Measurements from ENCODE around the gene TNNT2. TPM values are rescaled to one million over a fixed set of nuclear protein-coding genes. Genes with fewer than 3 reads are reported as not detected.

Gene TNNT2
- total and polyA plus RNA-seq, 7 donors = 0.52 to 26.6 (median 5.7) TPM

DNA sequence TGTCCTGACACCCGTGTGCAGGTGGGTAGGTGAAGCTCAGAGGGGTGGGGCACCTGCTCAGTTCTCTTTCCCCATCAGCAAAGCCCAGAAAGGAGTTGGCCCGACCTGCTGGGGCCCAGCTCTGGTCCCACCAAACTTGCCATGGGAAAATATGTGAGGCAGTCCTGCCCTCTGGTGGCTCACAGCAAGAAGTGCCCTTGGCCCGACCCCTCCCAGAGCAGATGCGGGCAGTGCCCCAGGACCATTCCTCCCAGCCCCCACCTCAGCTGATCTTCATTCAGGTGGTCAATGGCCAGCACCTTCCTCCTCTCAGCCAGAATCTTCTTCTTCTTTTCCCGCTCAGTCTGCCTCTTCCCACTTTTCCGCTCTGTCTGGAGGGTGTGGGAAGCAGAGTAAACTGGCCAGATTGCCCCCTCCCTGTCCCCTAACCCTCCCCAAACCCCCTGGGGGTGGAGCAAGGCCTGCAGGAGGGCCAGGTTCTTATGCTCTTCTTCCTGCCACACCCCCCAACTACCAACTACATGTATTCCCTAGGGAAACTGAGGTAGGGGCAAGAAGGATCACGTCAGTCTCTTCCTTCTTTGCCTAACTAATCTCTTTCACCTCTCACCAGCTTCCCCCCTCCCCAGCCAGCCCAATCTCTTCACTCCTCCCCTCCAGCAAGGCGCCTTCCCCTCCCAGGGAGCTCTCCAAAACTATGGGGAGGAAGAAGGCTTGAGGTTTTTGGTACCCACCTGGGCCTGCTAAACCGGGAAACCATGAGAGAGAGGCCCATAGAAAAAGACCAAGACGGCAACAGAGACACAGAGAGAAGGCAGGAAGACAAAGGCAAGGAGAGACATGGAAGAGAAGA, 15.6 kb downstream of the TNNT2 start:
- H3K9me3 ChIP-seq = no peaks in the 10 kb centered on the region
- H3K36me3 ChIP-seq (ENCODE audit: insufficient read depth in 1 of 2, low read depth in 1 of 2) = no peaks in the 10 kb centered on the region
- peak; percentile 84 for TF ChIP-seq CTCF (IDR thresholded peaks at IDR 0.05)
- H3K4me1 ChIP-seq = no peaks in the 10 kb centered on the region
- WGBS, 3 donors = 57 to 69% (median 59%) methylated on average over 10 of the region's 10 CpGs
- peak; percentile 52 to 65 for DNase-seq
- no peak overlapping the region for H3K4me3 ChIP-seq
- intact Hi-C loops (cut with DNase I) = loop anchor here (1.0 to 2.0 kb wide), 2 partner anchors 107 to 108 kb away; no protein-coding TSS in a partner anchor
- ATAC-seq = peak; percentile 75 to 89 (median 82)
- H3K27me3 ChIP-seq (ENCODE audit: insufficient read depth in 3 of 3, low read length in 2 of 3) = no peaks in the 10 kb centered on the region
- no peak overlapping the region for H3K27ac ChIP-seq

DNA sequence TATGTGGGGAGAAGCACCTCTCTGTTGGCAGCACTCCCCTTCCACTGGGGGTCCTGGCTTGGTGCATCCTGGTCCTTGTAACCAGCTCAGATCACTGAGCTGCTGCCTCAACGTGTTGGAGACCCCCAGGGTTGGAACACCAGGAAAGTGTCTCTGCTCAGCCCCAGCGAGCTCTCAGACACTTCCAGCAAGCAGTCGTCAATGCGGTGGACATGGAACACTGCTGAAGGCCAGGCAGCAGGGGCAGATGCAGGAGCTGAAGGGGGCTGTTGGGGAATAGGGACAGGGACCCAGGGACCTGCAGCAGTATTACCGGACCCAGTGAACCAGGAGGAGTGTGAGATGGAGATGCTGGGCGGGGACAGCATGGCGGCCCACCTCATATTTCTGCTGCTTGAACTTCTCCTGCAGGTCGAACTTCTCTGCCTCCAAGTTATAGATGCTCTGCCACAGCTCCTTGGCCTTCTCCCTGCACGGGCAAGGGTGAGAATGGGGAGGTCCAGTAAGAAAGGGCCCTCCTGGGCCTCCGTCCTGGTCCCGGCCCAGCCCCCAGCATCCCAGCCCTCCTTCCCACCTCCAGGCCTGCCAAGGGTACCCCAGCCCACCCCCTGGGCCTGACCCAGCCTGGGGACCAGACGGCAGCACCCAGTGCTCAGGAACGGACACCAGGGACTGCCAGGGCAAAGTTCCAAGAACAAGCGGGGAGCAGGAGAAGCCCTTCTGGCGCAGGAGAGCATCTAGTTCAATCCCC, 16.4 kb downstream of the TNNT2 start:
- no peak overlapping the region for H3K4me3 ChIP-seq
- peak in 3 of 4 donors; percentile 3 to 8 (median 5) for ATAC-seq
- WGBS, 3 donors = 82 to 88% (median 85%) methylated on average over 14 to 15 of the region's 15 CpGs
- DNase-seq = peak in 1 of 2 donors; percentile 46
- no peaks in the 10 kb centered on the region for H3K4me1 ChIP-seq
- no peak for TF ChIP-seq CTCF (IDR thresholded peaks at IDR 0.05)
- no peaks in the 10 kb centered on the region for H3K27me3 ChIP-seq (ENCODE audit: insufficient read depth in 3 of 3, low read length in 2 of 3)
- no peaks in the 10 kb centered on the region for H3K9me3 ChIP-seq
- intact Hi-C loops (cut with DNase I) = loop anchor here in 1 of 2 donors (1.0 kb wide), 1 partner anchor 107 kb away; no protein-coding TSS in a partner anchor
- no peak overlapping the region for H3K27ac ChIP-seq
- no peaks in the 10 kb centered on the region for H3K36me3 ChIP-seq (ENCODE audit: insufficient read depth in 1 of 2, low read depth in 1 of 2)

- intact Hi-C loops (cut with DNase I) = no loop called here
- DNase-seq = peak in 1 of 2 donors; percentile 38
- WGBS, 3 donors = 95 to 96% (median 96%) methylated on average over 7 of the region's 7 CpGs
Measured at GRCh38 chr1:201360486-201360885, 17.0 kb downstream of the TNNT2 start.

DNA sequence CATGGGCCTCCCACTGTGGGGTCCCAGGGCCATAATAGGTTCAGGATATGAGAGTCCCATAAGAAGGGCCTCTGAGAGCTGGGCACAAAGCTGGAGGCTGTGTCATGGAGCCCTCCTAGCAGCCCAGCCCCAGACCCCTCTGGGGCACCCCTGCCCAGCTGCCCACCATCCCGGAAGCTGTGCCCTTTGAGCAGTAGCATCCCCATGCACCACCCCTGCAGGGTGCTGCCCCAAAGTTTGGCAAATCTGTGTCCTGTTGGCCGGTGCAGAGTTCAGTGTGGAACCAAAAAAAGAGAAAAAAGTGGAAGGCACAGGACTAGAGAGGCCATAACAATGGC, 17.6 kb downstream of the TNNT2 start:
- no peak overlapping the region for H3K4me3 ChIP-seq
- intact Hi-C loops (cut with DNase I) = no loop called here
- WGBS, 3 donors = 83 to 94% (median 92%) methylated on average over 2 of the region's 2 CpGs
- TF ChIP-seq CTCF (IDR thresholded peaks at IDR 0.05) = no peak
- H3K4me1 ChIP-seq = no peaks in the 10 kb centered on the region
- H3K36me3 ChIP-seq (ENCODE audit: insufficient read depth in 1 of 2, low read depth in 1 of 2) = no peaks in the 10 kb centered on the region
- peak in 1 of 2 donors; percentile 23 for DNase-seq
- no peaks in the 10 kb centered on the region for H3K9me3 ChIP-seq
- no peak for ATAC-seq
- H3K27me3 ChIP-seq (ENCODE audit: insufficient read depth in 3 of 3, low read length in 2 of 3) = no peaks in the 10 kb centered on the region
- no peak overlapping the region for H3K27ac ChIP-seq

More at GRCh38 chr1:201360486-201360885, 17.0 kb downstream of the TNNT2 start:
- TF ChIP-seq CTCF (IDR thresholded peaks at IDR 0.05) = no peak
- Histone ChIP-seq H3K27me3 (ENCODE audit: insufficient read depth in 3 of 3, low read length in 2 of 3) (no peaks in the 10 kb centered on the region), H3K4me3 (no peak overlapping the region), H3K36me3 (ENCODE audit: insufficient read depth in 1 of 2, low read depth in 1 of 2) (no peaks in the 10 kb centered on the region), H3K9me3 (no peaks in the 10 kb centered on the region), H3K4me1 (no peaks in the 10 kb centered on the region), H3K27ac (no peak overlapping the region)
- no peak for ATAC-seq
